GM19397 (cell line): Measurements from ENCODE around the gene PCDHGA7.
"Not testable (repeated sequence)": the region's sequence is repeated elsewhere in the genome, so short reads cannot be mapped to it uniquely, and the experiment has no call there.

Experiments
- ATAC-seq: cut with Tn5 transposase; IDR thresholded peaks from one replicate; pipeline ENCODE4 v1.9.1; 2021; ENCODE audit warnings: mild to moderate bottlenecking, moderate library complexity; ENCODE audit not compliant: unreplicated experiment

The PCDHGA7 gene

DNA sequence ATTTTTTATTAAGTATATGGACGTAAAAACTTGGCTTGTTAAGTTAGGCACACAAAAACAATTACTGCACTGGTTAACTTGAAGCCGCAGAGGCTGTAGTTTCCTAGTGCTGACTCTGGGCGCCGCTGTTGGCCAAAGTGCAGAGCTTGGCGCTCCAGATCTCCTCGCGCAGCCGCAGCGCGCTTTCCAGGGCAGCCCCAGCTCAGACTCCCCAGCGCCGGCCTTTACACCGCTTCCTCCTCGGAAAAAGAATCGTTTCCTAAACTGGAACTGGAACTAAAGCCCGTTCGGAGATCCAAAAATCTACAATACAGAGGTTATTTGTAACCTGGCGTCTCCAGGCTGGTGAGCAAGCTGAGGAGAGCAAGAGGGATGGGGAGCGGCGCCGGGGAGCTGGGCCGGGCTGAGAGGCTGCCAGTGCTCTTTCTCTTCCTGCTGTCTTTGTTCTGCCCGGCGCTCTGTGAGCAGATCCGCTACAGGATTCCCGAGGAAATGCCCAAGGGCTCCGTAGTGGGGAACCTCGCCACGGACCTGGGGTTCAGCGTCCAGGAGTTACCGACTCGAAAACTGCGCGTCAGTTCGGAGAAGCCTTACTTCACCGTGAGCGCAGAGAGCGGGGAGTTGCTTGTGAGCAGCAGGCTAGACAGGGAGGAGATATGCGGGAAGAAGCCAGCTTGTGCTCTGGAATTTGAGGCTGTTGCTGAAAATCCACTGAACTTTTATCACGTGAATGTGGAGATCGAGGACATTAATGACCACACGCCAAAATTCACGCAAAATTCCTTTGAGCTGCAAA is 15.4 kb downstream of the PCDHGA7 start, which contains the start of gene PCDHGB5:
Gene PCDHGB5 (plus strand): TSS at position 192 of the 796 bp plus-strand sequence. CDS start 181 bp downstream, at position 373.
- peak; percentile 96 for ATAC-seq

GRCh38 chr5:141398608-141399007 is 16.1 kb downstream of the PCDHGA7 start:
- no peak for ATAC-seq

- no peak for ATAC-seq
Measured at GRCh38 chr5:141399555-141400258, 17.2 kb downstream of the PCDHGA7 start.

- ATAC-seq: no peak
Measured at GRCh38 chr5:141402553-141403243, 20.2 kb downstream of the PCDHGA7 start, which contains the start of gene PCDHGA9. PCDHGA9 (plus strand) TSS chr5:141402778; CDS start chr5:141402953, 175 bp downstream.

DNA sequence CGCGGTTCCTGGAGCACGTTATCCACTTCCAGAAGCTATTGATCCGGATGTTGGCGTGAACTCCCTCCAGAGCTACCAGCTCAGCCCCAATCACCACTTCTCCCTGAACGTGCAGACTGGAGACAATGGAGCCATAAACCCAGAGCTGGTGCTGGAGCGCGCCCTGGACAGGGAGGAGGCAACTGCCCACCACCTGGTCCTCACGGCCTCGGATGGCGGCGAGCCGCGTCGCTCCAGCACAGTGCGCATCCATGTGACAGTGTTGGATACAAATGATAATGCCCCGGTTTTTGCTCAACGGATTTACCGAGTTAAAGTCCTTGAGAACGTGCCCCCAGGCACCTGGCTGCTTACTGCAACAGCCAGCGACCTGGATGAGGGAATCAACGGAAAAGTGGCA is 20.8 kb downstream of the PCDHGA7 start:
- no peak for ATAC-seq

DNA sequence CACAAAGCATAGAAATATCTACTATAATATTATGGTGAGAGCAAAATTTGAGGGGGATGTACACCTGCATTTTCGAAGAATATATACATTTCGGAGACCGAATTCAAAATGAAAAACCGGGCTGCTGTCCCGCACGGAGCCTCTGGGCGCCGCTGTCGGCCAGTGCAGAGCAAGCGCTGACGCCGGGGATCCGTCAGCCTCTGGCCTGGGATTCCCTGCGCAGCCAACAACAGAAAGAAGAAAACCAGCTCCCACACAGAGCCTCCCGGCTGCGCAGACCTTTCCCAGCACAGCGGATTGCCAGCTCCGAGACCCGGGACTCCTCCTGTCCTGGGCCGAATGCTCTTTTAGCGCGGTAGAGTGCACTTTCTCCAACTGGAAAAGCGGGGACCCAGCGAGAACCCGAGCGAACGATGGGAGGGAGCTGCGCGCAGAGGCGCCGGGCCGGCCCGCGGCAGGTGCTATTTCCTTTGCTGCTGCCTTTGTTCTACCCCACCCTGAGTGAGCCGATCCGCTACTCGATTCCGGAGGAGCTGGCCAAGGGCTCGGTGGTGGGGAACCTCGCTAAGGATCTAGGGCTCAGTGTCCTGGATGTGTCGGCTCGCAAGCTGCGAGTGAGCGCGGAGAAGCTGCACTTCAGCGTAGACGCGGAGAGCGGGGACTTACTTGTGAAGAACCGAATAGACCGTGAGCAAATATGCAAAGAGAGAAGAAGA is 25.4 kb downstream of the PCDHGA7 start, which contains the start of gene PCDHGB6:
Gene PCDHGB6 (plus strand): TSS at position 232 of the 716 bp plus-strand sequence. CDS start 182 bp downstream, at position 414.
- not testable (repeated sequence) for ATAC-seq

DNA sequence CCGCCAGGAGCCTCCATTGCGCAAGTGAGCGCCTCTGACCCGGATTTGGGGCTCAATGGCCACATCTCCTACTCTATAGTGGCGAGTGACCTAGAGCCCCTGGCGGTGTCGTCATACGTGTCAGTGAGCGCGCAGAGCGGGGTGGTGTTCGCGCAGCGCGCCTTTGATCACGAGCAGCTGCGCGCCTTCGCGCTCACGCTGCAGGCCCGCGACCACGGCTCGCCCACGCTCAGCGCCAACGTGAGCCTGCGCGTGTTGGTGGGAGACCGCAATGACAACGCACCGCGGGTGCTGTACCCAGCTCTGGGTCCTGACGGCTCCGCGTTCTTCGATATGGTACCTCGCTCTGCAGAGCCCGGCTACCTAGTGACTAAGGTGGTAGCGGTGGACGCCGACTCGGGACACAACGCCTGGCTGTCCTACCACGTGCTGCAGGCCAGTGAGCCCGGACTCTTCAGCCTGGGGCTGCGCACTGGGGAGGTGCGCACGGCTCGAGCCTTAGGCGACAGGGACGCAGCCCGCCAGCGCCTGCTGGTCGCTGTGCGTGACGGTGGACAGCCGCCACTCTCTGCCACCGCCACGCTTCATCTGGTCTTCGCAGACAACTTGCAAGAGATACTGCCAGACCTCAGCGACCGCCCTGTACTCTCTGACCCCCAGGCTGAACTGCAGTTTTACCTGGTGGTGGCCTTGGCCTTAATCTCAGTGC is 27.2 kb downstream of the PCDHGA7 start:
- no peak for ATAC-seq

GRCh38 chr5:141411575-141411974 is 29.0 kb downstream of the PCDHGA7 start:
- ATAC-seq: no peak

DNA sequence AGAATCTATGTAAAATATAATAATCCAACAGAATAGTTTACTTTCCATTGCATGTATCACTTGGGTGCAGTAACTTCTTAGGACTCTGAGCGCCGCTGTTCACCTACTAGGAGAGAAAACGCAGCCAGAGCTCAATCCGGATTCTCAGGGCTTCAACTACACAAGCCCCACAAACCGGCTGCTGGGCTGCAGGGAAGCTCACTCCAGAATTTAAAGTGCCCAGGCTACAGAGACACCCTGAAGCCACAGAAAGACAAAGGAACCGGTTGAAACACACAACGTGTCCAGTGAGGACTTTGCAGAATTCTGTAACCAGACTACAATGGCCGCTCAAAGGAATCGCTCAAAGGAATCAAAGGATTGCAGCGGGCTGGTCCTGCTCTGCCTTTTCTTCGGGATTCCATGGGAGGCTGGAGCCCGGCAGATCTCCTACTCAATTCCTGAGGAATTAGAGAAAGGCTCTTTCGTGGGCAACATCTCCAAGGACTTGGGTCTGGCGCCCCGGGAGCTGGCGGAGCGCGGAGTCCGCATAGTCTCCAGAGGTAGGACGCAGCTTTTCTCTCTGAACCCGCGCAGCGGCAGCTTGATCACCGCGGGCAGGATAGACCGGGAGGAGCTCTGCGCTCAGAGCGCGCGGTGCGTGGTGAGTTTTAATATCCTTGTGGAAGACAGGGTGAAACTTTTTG is 30.5 kb downstream of the PCDHGA7 start, which contains the start of gene PCDHGA10:
Gene PCDHGA10 (plus strand): TSS at position 134 of the 686 bp plus-strand sequence. CDS start 189 bp downstream, at position 323.
- ATAC-seq: peak; percentile 72

DNA sequence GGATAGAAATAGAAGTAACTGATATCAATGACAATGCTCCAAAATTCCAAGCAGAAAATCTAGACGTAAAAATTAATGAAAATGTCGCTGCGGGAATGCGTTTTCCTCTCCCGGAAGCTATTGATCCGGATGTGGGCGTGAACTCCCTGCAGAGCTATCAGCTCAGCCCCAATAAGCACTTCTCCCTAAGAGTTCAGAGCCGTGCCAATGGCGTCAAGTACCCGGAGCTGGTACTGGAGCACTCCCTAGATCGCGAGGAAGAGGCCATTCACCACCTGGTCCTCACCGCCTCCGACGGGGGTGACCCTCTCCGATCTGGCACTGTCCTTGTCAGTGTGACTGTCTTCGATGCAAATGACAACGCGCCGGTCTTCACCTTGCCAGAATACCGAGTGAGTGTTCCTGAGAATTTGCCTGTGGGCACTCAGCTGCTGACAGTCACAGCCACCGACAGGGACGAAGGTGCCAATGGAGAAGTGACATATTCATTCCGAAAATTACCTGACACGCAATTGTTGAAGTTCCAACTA is 31.1 kb downstream of the PCDHGA7 start:
- no peak for ATAC-seq

- not testable (repeated sequence) for ATAC-seq
Measured at GRCh38 chr5:141414548-141415274, 32.2 kb downstream of the PCDHGA7 start.

GRCh38 chr5:141415275-141415618 is 32.7 kb downstream of the PCDHGA7 start:
- ATAC-seq: not testable (repeated sequence)

DNA sequence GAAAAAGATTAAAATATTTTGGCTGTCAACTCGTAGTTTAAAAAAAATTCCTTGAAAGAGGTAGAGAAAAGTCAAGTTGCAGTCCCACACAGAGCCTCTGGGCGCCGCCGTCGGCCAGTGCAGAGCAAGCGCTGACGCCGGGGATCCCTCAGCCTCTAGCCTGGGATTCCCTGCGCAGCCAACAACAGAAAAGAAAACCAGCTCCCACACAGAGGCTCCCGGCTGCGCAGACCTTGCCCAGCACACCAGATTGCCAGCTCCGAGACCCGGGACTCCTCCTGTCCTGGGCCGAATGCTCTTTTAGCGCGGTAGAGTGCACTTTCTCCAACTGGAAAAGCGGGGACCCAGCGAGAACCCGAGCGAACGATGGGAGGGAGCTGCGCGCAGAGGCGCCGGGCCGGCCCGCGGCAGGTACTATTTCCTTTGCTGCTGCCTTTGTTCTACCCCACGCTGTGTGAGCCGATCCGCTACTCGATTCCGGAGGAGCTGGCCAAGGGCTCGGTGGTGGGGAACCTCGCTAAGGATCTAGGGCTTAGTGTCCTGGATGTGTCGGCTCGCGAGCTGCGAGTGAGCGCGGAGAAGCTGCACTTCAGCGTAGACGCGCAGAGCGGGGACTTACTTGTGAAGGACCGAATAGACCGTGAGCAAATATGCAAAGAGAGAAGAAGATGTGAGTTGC is 35.1 kb downstream of the PCDHGA7 start, which contains the start of gene PCDHGB7:
Gene PCDHGB7 (plus strand): TSS at position 184 of the 679 bp plus-strand sequence. CDS start 183 bp downstream, at position 367.
- peak; percentile 83 for ATAC-seq

GRCh38 chr5:141419074-141419880 is 36.7 kb downstream of the PCDHGA7 start:
- no peak for ATAC-seq

- ATAC-seq: no peak
Measured at GRCh38 chr5:141420855-141421488, 38.4 kb downstream of the PCDHGA7 start, which contains the start of gene PCDHGA11. PCDHGA11 (plus strand) TSS chr5:141421051; CDS start chr5:141421228, 177 bp downstream.

- ATAC-seq: no peak
Measured at GRCh38 chr5:141421489-141421855, 38.9 kb downstream of the PCDHGA7 start.
